OCI-LY3 (cell line): ENCODE measurements around the gene FADS1.
A peak's percentile ranks its signal among the peaks of the same experiment; 100 is the strongest.

Experiments
- H2AFZ ChIP-seq: fragments of 200-600, 300-600 bp; shearing (Covaris generic); 2 replicates; pipeline ENCODE4 v1.6.0; 2014; ENCODE audit warnings: antibody characterized with exemption, low read depth, low read length
- H3K27ac ChIP-seq: fragments of 200-600, 300-600 bp; sonication (generic); 2 replicates; pipeline ENCODE4 v1.5.1; 2014; ENCODE audit warnings: mild to moderate bottlenecking, low read length, moderate library complexity, mixed read lengths
- H3K27me3 ChIP-seq: fragments of 200-600, 300-600 bp; sonication (generic); 2 replicates; pipeline ENCODE4 v1.6.1; 2014; ENCODE audit warnings: low read depth, low read length, mixed read lengths
- H3K36me3 ChIP-seq: fragments of 200-600, 300-600 bp; sonication (generic); replicated peaks from 2 replicates; pipeline ENCODE3; 2014; ENCODE audit warnings: low read depth, low read length, mixed read lengths
- H3K4me1 ChIP-seq: fragments of 300-600, 200-600 bp; sonication (generic); 2 replicates; pipeline ENCODE4 v1.6.1; 2014; ENCODE audit warnings: low read length, mixed read lengths
- H3K4me2 ChIP-seq: fragments of 200-600, 300-600 bp; sonication (generic); 2 replicates; pipeline ENCODE4 v1.6.1; 2014; ENCODE audit warnings: low read length, mixed read lengths
- H3K4me3 ChIP-seq: fragments of 300-600, 200-600 bp; sonication (generic); 2 replicates; pipeline ENCODE4 v1.5.1; 2014; ENCODE audit warnings: antibody characterized with exemption, mild to moderate bottlenecking, low read length, moderate library complexity
- H3K79me2 ChIP-seq: fragments of 300-600, 200-600 bp; shearing (Covaris generic); 2 replicates; pipeline ENCODE4 v1.6.1; 2014; ENCODE audit warnings: mild to moderate bottlenecking, low read length, mixed read lengths
- H3K9ac ChIP-seq: fragments of 300-600, 200-600 bp; shearing (Covaris generic); 2 replicates; pipeline ENCODE4 v1.6.0; 2014; ENCODE audit warnings: mild to moderate bottlenecking, low read length, moderate library complexity
- H3K9me3 ChIP-seq: fragments of 200-600, 300-600 bp; shearing (Covaris generic); 2 replicates; pipeline ENCODE4 v1.6.1; 2014; ENCODE audit warnings: low read length, mixed read lengths; ENCODE audit not compliant: insufficient read depth
- H4K20me1 ChIP-seq: fragments of 200-600, 300-600 bp; sonication (generic); 2 replicates; pipeline ENCODE4 v1.6.1; 2016; ENCODE audit warnings: low read length, mixed read lengths; ENCODE audit not compliant: insufficient read depth
- EZH2phosphoT487 ChIP-seq: fragments of 200-600 bp; shearing (Covaris generic); IDR thresholded peaks from 2 replicates; pipeline ENCODE4 v1.6.1; 2018; ENCODE audit warnings: antibody characterized with exemption, mixed run types, low read depth
- TF ChIP-seq, protein P1 (sequence below): fragments of 200-600, 300-600 bp; sonication (generic); IDR thresholded peaks from 2 replicates; pipeline ENCODE4 v1.5.1; 2014; ENCODE audit warnings: antibody characterized with exemption, low read length, low read depth

Gene FADS1

DNA sequence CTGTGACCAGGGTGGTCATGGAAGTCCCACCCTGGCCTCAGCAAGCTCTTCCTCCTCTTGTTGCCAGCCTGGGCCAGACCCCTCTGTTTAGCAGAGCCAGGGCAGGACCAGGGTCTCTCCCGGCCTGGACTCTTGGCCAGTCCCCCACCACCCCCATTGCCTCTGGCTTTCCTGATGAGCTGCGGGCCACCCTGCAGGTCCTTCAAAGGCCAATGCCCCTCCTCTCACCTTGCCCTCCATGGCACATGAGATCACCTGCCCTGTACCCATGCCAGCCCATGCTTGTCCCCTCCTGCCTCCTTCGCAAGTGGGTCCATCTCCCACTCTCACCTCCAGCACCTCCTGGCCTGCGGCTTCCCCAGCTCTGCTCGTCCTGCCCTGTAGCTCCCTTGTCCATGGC is 21.7 kb upstream of the FADS1 start:
- no peaks in the 10 kb centered on the region for H3K27me3 ChIP-seq
- no peak overlapping the region for H3K9ac ChIP-seq
- H3K4me3 ChIP-seq = no peak overlapping the region
- H3K36me3 ChIP-seq = peaks cover 77% of the 10 kb centered on the region
- peaks cover 24% of the 10 kb centered on the region for H3K4me1 ChIP-seq
- peaks cover 44% of the 10 kb centered on the region for H3K79me2 ChIP-seq
- H3K27ac ChIP-seq = no peak overlapping the region
- no peak overlapping the region for H3K4me2 ChIP-seq
- H4K20me1 ChIP-seq = peaks cover 4% of the 10 kb centered on the region; the same call in 1 of the 2 replicates
- no peaks in the 10 kb centered on the region for H3K9me3 ChIP-seq
- H2AFZ ChIP-seq = no peak overlapping the region
- TF ChIP-seq, protein P1, sequence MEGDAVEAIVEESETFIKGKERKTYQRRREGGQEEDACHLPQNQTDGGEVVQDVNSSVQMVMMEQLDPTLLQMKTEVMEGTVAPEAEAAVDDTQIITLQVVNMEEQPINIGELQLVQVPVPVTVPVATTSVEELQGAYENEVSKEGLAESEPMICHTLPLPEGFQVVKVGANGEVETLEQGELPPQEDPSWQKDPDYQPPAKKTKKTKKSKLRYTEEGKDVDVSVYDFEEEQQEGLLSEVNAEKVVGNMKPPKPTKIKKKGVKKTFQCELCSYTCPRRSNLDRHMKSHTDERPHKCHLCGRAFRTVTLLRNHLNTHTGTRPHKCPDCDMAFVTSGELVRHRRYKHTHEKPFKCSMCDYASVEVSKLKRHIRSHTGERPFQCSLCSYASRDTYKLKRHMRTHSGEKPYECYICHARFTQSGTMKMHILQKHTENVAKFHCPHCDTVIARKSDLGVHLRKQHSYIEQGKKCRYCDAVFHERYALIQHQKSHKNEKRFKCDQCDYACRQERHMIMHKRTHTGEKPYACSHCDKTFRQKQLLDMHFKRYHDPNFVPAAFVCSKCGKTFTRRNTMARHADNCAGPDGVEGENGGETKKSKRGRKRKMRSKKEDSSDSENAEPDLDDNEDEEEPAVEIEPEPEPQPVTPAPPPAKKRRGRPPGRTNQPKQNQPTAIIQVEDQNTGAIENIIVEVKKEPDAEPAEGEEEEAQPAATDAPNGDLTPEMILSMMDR = no peak
- TF ChIP-seq EZH2phosphoT487 = no peak

DNA sequence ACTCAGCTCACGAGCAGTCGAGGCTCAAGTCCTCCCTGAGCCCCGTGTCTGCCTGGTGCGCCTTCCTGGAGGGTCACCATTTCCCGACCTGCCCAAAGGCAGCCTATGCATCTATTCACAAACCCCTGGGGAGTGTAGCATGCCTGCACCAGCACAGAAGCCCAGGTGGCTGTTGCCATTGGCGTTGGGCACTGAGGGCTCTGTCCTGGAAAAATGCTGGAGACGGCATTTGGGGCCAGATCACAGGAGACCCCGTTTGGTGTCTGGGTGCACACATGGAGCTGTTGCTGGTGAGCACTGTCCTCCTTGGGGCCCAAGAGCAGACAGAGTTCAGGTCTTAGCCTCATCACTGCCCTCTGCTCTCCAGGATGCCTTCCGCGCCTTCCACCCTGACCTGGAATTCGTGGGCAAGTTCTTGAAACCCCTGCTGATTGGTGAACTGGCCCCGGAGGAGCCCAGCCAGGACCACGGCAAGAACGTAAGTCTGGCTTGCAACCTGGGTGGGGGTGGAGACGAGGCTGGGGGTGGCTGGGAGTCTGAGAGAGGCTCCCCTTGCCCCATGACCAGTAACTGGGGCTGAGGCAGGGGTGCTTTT is 20.7 kb upstream of the FADS1 start:
- peaks cover 50% of the 10 kb centered on the region for H3K79me2 ChIP-seq
- H3K27me3 ChIP-seq = no peaks in the 10 kb centered on the region
- no peak overlapping the region for H3K9ac ChIP-seq
- no peak overlapping the region for H3K4me2 ChIP-seq
- H3K9me3 ChIP-seq = no peaks in the 10 kb centered on the region
- TF ChIP-seq EZH2phosphoT487 = no peak
- TF ChIP-seq, protein P1 = no peak
- no peak overlapping the region for H3K27ac ChIP-seq
- H4K20me1 ChIP-seq = peaks cover 4% of the 10 kb centered on the region; the same call in 1 of the 2 replicates
- no peak overlapping the region for H2AFZ ChIP-seq
- H3K4me3 ChIP-seq = no peak overlapping the region
- peaks cover 34% of the 10 kb centered on the region for H3K4me1 ChIP-seq
- H3K36me3 ChIP-seq = peaks cover 77% of the 10 kb centered on the region

DNA sequence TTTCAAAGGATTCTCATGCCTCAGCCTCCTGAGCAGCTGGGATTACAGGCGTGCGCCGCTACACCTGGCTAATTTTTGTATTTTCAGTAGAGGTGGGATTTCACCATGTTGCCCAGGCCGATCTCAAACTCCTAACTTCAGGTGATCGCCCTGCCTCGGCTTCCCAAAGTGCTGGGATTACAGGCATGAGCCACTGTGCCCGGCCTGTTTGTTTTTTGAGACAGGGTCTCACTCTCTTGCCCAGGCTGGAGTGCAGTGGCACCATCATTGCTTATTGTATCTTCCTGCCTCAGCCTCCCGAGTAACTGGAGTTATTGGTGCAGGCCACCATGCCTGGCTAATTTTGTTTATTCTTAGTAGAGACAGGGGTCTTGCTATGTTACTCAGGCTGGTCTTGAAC is 19.4 kb upstream of the FADS1 start:
- Histone ChIP-seq H3K27me3 (no peaks in the 10 kb centered on the region), H2AFZ (no peak overlapping the region), H4K20me1 (peaks cover 15% of the 10 kb centered on the region), H3K9ac (no peak overlapping the region), H3K9me3 (no peaks in the 10 kb centered on the region), H3K79me2 (peaks cover 62% of the 10 kb centered on the region), H3K4me3 (no peak overlapping the region), H3K36me3 (peaks cover 71% of the 10 kb centered on the region), H3K4me2 (no peak overlapping the region), H3K4me1 (peaks cover 48% of the 10 kb centered on the region), H3K27ac (no peak overlapping the region)
- TF ChIP-seq, protein P1 = no peak
- TF ChIP-seq EZH2phosphoT487 = no peak

DNA sequence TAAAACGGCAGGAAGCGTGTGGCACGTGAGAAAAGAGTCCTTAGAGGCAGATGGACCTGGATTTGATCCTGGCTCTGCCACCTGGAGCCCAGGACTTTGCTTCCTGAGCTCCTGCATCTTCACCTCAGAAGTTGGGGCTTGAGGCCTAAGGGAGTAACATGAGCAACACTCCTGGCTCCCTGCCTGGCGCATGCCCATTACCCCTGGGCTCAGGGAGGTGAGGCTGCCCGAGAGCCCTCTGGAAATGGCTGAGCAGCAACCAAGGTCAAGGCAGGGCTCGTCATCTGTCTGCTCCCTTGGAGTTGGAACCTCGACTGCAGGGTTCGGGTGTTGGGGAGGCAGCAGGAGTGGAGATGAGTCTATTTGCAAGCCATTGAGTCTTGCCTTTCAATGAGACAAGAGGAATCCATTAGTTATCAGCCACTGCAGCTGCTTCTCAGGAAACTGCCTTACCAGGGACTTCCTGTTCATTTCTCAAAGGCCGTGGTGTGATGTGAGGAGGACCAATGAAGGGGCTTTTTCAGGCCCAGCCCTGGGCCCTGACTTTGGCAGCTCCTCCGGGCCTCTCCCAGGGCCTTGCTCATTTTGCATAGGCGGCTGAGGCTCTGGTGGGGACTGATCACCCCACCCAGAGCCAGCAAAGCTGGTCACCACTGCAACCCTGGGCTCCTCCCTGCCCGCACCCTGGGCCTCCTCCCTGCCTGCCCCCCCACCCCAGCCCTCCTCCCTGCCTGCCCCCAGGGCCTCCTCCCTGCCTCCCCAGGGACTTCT is 17.7 kb upstream of the FADS1 start:
- TF ChIP-seq, protein P1 = no peak
- no peak for TF ChIP-seq EZH2phosphoT487
- H2AFZ ChIP-seq = no peak overlapping the region
- peak overlapping the region; percentile 40 for H3K4me3 ChIP-seq
- H3K4me1 ChIP-seq = peaks cover 65% of the 10 kb centered on the region
- H3K4me2 ChIP-seq = peak overlapping the region; percentile 98
- H3K79me2 ChIP-seq = peaks cover 79% of the 10 kb centered on the region
- H3K27ac ChIP-seq = peak overlapping the region; percentile 96
- H4K20me1 ChIP-seq = peaks cover 28% of the 10 kb centered on the region
- H3K9me3 ChIP-seq = no peaks in the 10 kb centered on the region
- H3K9ac ChIP-seq = peak overlapping the region; percentile 71
- peaks cover 71% of the 10 kb centered on the region for H3K36me3 ChIP-seq
- H3K27me3 ChIP-seq = no peaks in the 10 kb centered on the region
